ENCODE data around the gene USP24.
A peak's percentile ranks its signal among the peaks of the same experiment; 100 is the strongest.
"Not testable (repeated sequence)": the region's sequence is repeated elsewhere in the genome, so short reads cannot be mapped to it uniquely, and the experiment has no call there.

The USP24 gene

DNA sequence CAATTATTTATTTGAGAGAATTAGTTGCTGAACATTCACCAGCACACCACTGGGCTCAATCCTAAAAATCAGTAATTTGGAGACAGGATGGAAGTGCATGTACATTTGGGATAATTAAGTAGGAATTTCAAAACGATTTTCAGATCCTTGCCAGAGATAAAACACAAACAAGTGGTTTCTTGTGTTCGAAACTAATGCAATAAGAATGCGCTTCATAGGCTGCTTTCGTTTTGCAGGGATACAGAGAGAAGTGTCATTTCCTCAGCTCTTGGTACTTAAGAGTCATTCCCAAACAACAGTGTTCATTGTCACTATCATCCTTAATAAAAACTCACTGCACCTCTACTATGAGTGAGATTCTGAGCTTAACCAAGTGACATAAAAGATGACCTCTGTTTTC lies 20.6 kb upstream of the USP24 start:
- no peak for DNase-seq (ENCODE audit: low spot score in 2 of 2)
- peak; percentile 77 for ATAC-seq

DNA sequence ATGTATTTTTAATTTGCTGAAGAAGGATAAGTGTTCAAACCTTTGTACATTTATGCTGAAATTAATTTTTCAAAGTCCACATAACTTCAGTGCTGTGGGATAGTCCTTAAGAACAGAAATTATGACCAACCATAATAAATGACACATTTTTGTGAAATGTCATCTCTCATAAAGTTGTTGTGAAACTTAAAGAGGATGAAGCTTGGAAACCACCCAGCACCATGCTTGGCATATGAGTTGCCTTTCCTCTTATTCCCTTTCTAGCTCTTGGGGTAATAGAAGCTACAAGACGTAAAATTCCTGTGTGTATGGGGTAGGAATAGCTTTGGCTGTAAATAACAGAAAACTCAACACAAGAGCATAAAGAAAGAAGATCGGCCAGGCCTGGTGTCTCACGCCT lies 18.9 kb upstream of the USP24 start:
- ATAC-seq, result no peak
- no peak for DNase-seq (ENCODE audit: low spot score in 2 of 2)
- H3K9me3 Mint-ChIP-seq, result no peaks in the 10 kb centered on the region
- H3K36me3 Mint-ChIP-seq, result no peaks in the 10 kb centered on the region
- no peak overlapping the region for H3K27ac Mint-ChIP-seq
- peaks cover 11% of the 10 kb centered on the region for H3K4me1 Mint-ChIP-seq
- H3K4me3 Mint-ChIP-seq, result no peak overlapping the region

More for the DNA sequence above, 20.6 kb upstream of the USP24 start:
- Mint-ChIP-seq H3K27ac (no peak overlapping the region), H3K4me3 (no peak overlapping the region), H3K4me1 (peaks cover 11% of the 10 kb centered on the region), H3K36me3 (no peaks in the 10 kb centered on the region), H3K9me3 (no peaks in the 10 kb centered on the region)

DNA sequence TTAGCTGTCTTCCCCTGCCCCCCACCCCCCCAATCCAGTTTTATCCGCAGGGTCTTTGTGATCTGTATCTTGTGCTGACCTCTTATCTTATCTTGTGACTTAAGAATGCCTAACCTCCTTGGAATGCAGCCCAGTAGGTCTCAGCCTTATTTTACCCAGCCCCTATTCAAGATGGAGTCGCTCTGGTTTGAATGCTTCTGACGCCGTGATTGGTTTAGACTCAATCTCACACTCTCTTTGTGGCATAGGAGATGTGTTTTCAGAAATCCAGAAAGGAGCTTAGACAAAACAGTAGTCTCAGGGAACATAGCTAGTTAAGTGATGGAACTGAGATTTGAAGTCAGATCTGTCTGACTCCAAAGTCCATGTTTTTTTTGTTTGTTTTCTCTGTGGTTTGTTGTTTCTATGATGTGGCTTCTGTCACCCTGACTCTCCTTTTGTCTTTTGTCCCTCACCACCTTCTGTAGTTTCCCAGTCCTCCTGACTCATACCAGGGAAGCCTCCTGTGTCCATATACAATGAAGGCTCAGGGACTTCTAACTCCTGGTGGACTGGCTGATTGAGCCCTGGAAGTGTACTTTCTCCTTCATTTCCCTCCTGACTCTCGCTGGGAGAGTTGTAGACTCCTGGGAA lies 18.1 kb upstream of the USP24 start:
- no peak overlapping the region for H3K27ac Mint-ChIP-seq
- DNase-seq (ENCODE audit: low spot score in 2 of 2) (no peak), ATAC-seq (peak; percentile 28)
- H3K4me1 Mint-ChIP-seq, result peaks cover 11% of the 10 kb centered on the region
- no peaks in the 10 kb centered on the region for H3K9me3 Mint-ChIP-seq
- no peaks in the 10 kb centered on the region for H3K36me3 Mint-ChIP-seq
- H3K4me3 Mint-ChIP-seq, result no peak overlapping the region

DNA sequence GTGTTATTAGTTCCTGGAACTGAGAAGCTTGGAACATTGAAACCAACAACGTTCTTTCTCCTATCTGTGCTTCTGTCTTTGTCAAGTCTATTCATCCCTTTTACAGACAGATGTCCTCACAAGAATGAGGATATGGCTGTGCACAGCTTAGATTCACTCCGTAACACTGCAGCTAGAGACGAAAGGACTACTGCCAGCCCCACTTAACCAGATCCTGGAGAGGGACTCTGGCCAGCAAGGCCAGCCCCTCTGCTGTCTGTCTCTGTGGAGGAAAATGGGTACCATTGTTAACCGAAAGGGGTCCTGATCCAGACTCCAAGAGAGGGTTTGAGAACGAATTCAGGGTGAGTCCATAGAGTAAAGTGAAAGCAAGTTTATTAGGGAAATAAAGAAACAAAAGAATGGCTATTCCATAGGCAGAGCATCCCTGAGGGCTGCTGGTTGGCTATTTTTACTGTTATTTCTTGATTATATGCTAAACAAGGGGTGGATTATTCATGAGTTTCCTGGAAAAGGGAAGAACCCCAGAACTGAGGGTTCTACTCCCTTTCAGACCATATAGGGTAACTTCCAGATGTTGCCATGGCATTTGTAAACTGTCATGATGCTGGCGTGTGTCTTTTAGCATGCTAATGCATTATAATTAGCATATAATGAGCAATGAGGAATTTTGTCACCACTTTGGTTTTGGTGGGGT lies 17.4 kb upstream of the USP24 start:
- Mint-ChIP-seq H3K4me1 (peaks cover 11% of the 10 kb centered on the region), H3K27ac (no peak overlapping the region), H3K9me3 (no peaks in the 10 kb centered on the region), H3K36me3 (no peaks in the 10 kb centered on the region), H3K4me3 (no peak overlapping the region)
- ATAC-seq, result no peak
- no peak for DNase-seq (ENCODE audit: low spot score in 2 of 2)

DNA sequence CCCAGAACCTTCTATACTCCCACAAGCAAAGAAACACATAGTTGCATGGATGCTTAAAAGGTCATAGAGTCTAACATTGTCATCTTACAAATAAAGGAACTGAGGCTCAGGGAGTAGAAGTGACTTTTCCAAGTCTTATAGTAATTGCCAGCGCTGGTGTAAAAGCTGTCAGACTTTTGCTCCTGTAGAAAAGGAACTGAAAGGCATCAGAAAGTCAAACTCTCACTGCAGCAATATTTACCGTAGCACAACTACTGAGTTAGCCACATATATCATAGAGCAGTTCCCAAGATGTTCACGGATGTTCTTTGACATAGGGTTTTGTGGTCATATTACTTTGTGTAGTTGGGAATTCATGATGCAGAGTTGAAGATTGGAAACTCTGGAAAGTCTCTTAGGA lies 16.6 kb upstream of the USP24 start:
- ATAC-seq (no peak), DNase-seq (ENCODE audit: low spot score in 2 of 2) (no peak)
- H3K36me3 Mint-ChIP-seq, result no peaks in the 10 kb centered on the region
- H3K4me3 Mint-ChIP-seq, result no peak overlapping the region
- H3K9me3 Mint-ChIP-seq, result peaks cover 4% of the 10 kb centered on the region
- peaks cover 11% of the 10 kb centered on the region for H3K4me1 Mint-ChIP-seq
- H3K27ac Mint-ChIP-seq, result no peak overlapping the region

DNA sequence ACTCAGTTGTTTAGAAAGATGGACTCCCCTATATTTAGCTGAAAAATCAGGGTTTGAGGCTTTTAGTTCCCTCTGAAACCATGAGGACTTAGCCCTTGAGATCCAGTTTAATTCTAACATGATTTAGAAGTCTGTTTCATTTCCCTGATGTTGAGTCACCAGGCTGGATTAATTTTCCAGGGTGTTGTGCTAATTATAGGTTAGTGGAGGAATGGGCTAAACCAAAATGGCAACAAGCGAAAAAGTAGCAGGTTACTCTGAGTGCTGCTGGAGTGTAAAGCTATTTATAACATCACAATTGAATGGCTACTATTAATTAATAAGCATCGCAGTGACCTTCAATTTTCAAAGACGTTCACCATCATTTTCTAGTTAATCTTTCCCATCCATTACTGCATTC lies 15.5 kb upstream of the USP24 start:
- ATAC-seq, result no peak
- no peaks in the 10 kb centered on the region for H3K36me3 Mint-ChIP-seq
- no peak overlapping the region for H3K4me3 Mint-ChIP-seq
- peaks cover 4% of the 10 kb centered on the region for H3K9me3 Mint-ChIP-seq
- DNase-seq (ENCODE audit: low spot score in 2 of 2), result no peak
- no peak overlapping the region for H3K27ac Mint-ChIP-seq
- H3K4me1 Mint-ChIP-seq, result peaks cover 11% of the 10 kb centered on the region

DNA sequence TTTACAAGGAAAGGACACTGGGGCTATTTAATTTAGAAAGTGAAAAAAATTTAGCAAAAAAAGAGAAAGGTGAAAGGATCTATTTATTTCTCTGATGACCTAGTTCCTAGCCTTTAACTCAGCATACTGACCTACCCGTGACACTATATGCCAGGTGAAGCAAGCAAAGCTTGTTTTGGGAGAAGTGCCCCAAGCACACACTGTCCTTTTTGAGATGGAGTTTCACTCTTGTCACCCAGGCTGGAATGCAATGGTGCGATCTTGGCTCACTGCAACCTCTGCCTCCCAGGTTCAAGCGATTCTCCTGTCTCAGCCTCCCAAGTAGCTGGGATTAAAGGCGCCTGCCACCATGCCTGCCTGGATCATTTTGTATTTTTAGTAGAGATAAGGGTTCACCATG lies 14.6 kb upstream of the USP24 start:
- not testable (repeated sequence) for H3K4me3 Mint-ChIP-seq, ATAC-seq

DNA sequence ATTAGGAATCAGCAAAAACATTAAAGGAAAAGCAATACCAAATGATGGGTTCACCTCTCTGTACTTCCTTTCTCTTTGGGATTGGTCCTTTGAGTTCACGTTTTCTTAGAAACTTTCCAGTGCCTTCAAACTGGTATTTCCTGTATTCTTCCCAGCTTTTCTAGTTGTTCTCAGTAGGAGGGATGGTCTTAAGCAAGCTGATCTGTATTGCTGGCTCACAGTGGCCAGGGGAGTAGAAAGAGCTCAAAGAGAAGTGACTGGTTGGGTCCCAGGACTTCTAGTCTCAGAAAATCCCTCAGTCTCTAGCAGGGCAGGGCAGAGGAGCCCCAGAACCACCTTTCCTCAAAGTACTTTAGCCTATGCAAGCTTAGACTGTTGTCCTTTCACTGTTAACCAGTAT lies 10.1 kb upstream of the USP24 start:
- no peak for DNase-seq (ENCODE audit: low spot score in 2 of 2)
- Mint-ChIP-seq H3K36me3 (no peaks in the 10 kb centered on the region), H3K4me3 (no peak overlapping the region), H3K9me3 (peaks cover 4% of the 10 kb centered on the region), H3K4me1 (no peaks in the 10 kb centered on the region), H3K27ac (no peak overlapping the region)
- no peak for ATAC-seq

More for the DNA sequence above, 14.6 kb upstream of the USP24 start:
- H3K9me3 Mint-ChIP-seq; DNase-seq (ENCODE audit: low spot score in 2 of 2); H3K36me3 Mint-ChIP-seq; H3K27ac Mint-ChIP-seq: not testable (repeated sequence)
- H3K4me1 Mint-ChIP-seq, result peaks cover 11% of the 10 kb centered on the region

DNA sequence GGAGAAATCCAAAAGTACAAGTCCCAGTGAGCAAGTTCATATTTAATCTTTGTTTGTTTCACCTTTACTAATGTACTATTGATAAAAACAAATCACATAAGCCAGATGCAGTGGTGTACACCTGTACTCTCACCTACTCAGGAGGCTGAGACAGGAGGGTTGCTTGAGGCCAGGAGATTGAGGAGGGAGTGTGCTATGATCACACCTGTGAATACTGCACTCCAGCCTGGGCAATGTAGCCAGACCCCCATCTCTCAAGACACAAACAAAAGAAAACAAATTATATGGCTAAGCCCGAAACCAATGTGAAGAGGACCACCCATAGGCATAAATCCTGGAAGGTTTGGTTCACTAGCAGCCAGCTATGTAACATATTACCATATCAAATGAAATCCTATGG lies 9.6 kb upstream of the USP24 start:
- no peaks in the 10 kb centered on the region for H3K36me3 Mint-ChIP-seq
- DNase-seq (ENCODE audit: low spot score in 2 of 2) (no peak), ATAC-seq (no peak)
- H3K4me3 Mint-ChIP-seq, result no peak overlapping the region
- peaks cover 4% of the 10 kb centered on the region for H3K9me3 Mint-ChIP-seq
- no peaks in the 10 kb centered on the region for H3K4me1 Mint-ChIP-seq
- no peak overlapping the region for H3K27ac Mint-ChIP-seq

DNA sequence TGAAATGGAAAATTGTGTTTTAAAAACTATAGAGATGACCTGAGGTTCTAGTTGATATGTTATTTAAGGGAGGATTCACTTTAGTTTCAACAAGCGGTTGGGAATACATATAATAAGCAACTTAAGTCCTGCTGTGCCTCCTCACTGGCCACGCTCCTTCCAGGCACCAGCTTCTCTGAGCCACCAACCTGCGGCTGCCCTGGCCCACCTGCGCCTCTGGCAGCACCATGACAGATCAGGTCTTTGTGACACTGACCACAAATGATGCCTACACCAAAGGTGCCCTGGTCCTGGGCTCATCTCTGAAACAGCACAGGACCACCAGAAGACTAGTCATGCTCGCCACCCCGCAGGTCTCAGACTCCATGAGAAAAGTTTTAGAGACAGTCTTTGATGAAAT lies 7.0 kb upstream of the USP24 start:
- Mint-ChIP-seq H3K4me3 (no peak overlapping the region), H3K9me3 (no peaks in the 10 kb centered on the region), H3K27ac (no peak overlapping the region), H3K36me3 (no peaks in the 10 kb centered on the region), H3K4me1 (peaks cover 12% of the 10 kb centered on the region)
- DNase-seq (ENCODE audit: low spot score in 2 of 2), result no peak
- no peak for ATAC-seq

DNA sequence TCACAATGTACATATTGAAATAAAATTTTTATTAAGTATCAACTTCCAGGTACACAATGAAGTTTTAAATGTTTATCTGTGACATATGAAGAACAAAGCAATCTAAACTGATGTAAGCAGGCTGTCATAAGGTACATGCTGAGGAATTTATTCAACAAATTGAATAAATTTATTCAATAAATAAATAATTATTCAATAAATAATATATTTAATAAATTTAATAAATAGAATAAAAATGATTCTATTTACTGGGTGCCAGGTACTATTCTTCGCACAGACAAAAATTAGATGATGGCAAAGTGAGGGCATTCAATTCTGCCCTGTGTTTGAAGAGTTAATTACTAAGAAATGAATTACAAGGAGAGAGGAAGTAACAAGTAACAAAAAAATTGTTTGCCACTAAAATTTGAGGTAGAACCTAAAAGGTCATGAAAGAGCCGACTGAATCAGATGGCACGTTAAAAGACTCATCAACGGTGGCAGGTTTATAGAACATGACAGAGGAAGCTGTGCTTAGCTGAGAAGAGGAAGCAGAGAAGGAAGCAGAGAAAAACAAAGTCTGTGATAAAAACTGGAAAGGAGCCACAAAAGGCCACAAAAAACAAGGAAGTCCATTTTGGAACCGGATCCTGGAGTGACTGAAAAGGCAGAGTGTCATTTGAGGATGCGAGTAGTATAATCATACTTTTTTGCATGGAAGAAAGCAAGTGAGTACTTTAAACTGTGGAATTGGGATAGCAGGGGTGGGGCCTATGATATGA lies 2.2 kb upstream of the USP24 start:
- ATAC-seq (peak; percentile 60), DNase-seq (ENCODE audit: low spot score in 2 of 2) (no peak)
- H3K4me1 Mint-ChIP-seq, result peaks cover 47% of the 10 kb centered on the region

DNA sequence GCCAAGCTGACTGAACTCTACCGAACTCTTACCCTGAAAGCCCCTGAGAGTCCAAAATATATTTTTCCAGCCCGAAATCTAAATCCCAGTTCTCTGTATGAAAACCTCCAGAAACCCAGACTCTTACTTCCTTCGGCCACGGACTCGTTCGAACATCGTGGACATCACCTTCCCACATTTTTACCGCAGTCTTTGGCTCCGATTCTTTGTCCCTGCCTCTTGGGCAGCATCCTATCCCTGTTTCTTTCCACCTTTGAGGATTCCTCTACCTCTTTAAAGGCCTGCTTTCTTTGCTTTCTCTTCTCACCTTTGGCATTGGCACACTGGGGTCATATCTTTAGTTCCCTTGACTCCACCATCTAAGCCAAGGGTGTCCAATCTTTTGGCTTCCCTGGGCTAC lies 932 bp upstream of the USP24 start:
- no peaks in the 10 kb centered on the region for H3K9me3 Mint-ChIP-seq
- DNase-seq (ENCODE audit: low spot score in 2 of 2), result no peak
- H3K36me3 Mint-ChIP-seq, result peaks cover 19% of the 10 kb centered on the region
- ATAC-seq, result no peak
- H3K4me3 Mint-ChIP-seq, result peak overlapping the region; percentile 96
- H3K4me1 Mint-ChIP-seq, result peaks cover 60% of the 10 kb centered on the region
- peak overlapping the region; percentile 99 for H3K27ac Mint-ChIP-seq

More for the DNA sequence above, 2.2 kb upstream of the USP24 start:
- Mint-ChIP-seq H3K4me3 (peak overlapping the region; percentile 96), H3K36me3 (peaks cover 19% of the 10 kb centered on the region), H3K27ac (peak overlapping the region; percentile 99), H3K9me3 (no peaks in the 10 kb centered on the region)

DNA sequence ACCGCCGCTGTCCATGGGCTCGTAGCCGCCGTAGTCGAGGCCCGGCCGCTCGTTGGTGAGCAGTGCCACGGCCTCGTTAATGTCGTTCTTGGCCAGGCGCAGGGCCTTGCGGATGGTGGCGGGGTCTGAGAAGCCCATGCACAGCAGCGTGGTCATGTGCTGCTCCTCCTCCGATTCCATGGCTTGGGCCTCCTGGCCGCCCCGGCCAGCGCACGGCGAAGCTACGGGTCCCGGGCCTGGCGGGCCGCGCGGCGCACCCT lies 300 bp downstream of the USP24 start:
- peaks cover 72% of the 10 kb centered on the region for H3K4me1 Mint-ChIP-seq
- ATAC-seq (peak; percentile 50), DNase-seq (ENCODE audit: low spot score in 2 of 2) (peak in 1 of 2 donors; percentile 73)
- peak overlapping the region; percentile 96 for H3K4me3 Mint-ChIP-seq
- H3K27ac Mint-ChIP-seq, result peak overlapping the region; percentile 99
- peaks cover 19% of the 10 kb centered on the region for H3K36me3 Mint-ChIP-seq
- H3K9me3 Mint-ChIP-seq, result no peaks in the 10 kb centered on the region

DNA sequence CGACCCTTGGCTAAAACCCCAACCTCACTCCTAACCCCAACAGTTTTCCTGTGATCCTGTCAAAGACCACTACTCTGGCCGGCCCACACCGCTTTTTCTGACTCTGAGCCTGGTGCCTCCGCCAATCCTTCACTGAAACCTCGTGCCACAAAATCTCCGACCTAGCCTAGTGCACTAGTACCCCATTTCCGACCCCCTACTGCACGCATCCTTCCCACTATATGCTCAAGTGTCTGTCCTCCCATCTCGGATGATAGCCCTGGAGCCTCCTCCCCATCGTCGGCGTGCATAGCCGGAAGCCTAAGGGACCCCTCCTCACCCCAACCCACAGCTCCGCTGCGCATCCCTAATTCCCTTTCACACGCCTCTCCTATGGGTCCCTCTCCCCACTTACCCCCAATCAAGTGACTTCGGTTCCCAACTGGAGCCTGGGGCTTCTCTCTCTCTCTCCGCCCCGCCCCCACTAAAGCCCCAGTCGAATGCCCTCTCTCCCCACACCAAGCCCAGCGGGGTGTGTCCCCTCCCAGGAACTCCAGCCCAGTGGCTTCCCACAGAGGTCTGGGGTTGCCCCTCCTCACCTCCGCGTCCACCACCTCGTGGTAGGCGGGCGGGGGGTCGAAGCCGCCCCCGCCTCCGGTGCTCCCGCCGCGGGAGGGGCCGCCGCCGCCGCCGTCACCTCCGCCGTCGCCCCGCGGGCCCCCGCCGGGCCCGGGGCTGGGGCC lies 791 bp downstream of the USP24 start:
- H3K4me1 Mint-ChIP-seq, result peaks cover 77% of the 10 kb centered on the region
- peak overlapping the region; percentile 96 for H3K4me3 Mint-ChIP-seq
- H3K36me3 Mint-ChIP-seq, result peaks cover 19% of the 10 kb centered on the region

DNA sequence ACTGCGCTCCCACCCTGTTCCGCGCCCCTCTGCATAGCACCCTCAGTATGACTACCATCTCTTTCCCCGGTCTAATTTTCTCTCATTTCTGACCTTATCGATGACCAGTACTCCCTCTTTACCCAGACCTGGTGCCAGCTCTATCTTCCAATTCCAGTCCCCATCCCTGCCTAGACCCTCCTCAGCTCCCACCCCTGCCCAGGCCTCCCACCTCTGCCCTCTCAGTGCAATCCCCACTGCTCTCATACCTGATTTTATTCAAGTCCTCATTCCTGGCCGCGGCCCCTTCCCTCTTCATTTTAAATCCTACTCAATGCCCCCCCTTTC lies 1.3 kb downstream of the USP24 start:
- Mint-ChIP-seq H3K27ac (peak overlapping the region; percentile 95), H3K36me3 (peaks cover 19% of the 10 kb centered on the region), H3K4me3 (peak overlapping the region; percentile 96), H3K9me3 (no peaks in the 10 kb centered on the region), H3K4me1 (peaks cover 82% of the 10 kb centered on the region)
- DNase-seq (ENCODE audit: low spot score in 2 of 2), result peak in 1 of 2 donors; percentile 65
- ATAC-seq, result peak; percentile 33

More for the DNA sequence above, 791 bp downstream of the USP24 start:
- Mint-ChIP-seq H3K27ac (peak overlapping the region; percentile 95), H3K9me3 (no peaks in the 10 kb centered on the region)
- peak; percentile 6 for ATAC-seq
- peak; percentile 40 to 75 for DNase-seq (ENCODE audit: low spot score in 2 of 2)
